HPDE6-E6E7 (cell line): ENCODE results near the gene LZTS3.
"Not testable (repeated sequence)": the region's sequence is repeated elsewhere in the genome, so short reads cannot be mapped to it uniquely, and the experiment has no call there.

Experiments
- DNase-seq: peaks from one replicate; pipeline ENCODE4 v3.0.0; 2011; ENCODE audit warnings: missing footprints; ENCODE audit errors: extremely low spot score

The LZTS3 gene

GRCh38 chr20:3167738-3168078, 5.6 kb downstream of the LZTS3 start:
- DNase-seq = no peak

GRCh38 chr20:3166913-3167342, 6.4 kb downstream of the LZTS3 start:
- DNase-seq = no peak

GRCh38 chr20:3166338-3166912, 6.9 kb downstream of the LZTS3 start:
- DNase-seq = no peak

- no peak for DNase-seq
Measured at GRCh38 chr20:3165473-3166337, 7.6 kb downstream of the LZTS3 start.

GRCh38 chr20:3164763-3165410, 8.5 kb downstream of the LZTS3 start:
- DNase-seq = no peak

- no peak for DNase-seq
Measured at GRCh38 chr20:3164043-3164762, 9.1 kb downstream of the LZTS3 start.

GRCh38 chr20:3163099-3164042, 10.0 kb downstream of the LZTS3 start:
- DNase-seq = no peak

- no peak for DNase-seq
Measured at GRCh38 chr20:3162080-3162611, 11.2 kb downstream of the LZTS3 start.

GRCh38 chr20:3161316-3162079, 11.9 kb downstream of the LZTS3 start:
- no peak for DNase-seq

- DNase-seq = no peak
Measured at GRCh38 chr20:3160418-3160817, 12.9 kb downstream of the LZTS3 start.

GRCh38 chr20:3158968-3159431, 14.3 kb downstream of the LZTS3 start:
- DNase-seq = no peak

- DNase-seq = no peak
Measured at GRCh38 chr20:3157817-3158216, 15.5 kb downstream of the LZTS3 start.

GRCh38 chr20:3156811-3157619, 16.3 kb downstream of the LZTS3 start:
- no peak for DNase-seq

- DNase-seq = not testable (repeated sequence)
Measured at GRCh38 chr20:3152057-3152644, 21.2 kb downstream of the LZTS3 start.

GRCh38 chr20:3150908-3151307, 22.4 kb downstream of the LZTS3 start:
- DNase-seq = no peak

GRCh38 chr20:3146732-3147341, 26.5 kb downstream of the LZTS3 start:
- no peak for DNase-seq

- no peak for DNase-seq
Measured at GRCh38 chr20:3141757-3142156, 31.6 kb downstream of the LZTS3 start.

GRCh38 chr20:3137492-3137891, 35.9 kb downstream of the LZTS3 start:
- no peak for DNase-seq
